ENCODE results near the gene SEMA5B.

SEMA5B gene

GRCh38 chr3:123060054-123060453 is 32.5 kb upstream of the SEMA5B start:
- DNase-seq = no peak

GRCh38 chr3:123058505-123058904 is 30.9 kb upstream of the SEMA5B start:
- no peak for DNase-seq

GRCh38 chr3:123055352-123055751 is 27.8 kb upstream of the SEMA5B start:
- DNase-seq = no peak

DNA sequence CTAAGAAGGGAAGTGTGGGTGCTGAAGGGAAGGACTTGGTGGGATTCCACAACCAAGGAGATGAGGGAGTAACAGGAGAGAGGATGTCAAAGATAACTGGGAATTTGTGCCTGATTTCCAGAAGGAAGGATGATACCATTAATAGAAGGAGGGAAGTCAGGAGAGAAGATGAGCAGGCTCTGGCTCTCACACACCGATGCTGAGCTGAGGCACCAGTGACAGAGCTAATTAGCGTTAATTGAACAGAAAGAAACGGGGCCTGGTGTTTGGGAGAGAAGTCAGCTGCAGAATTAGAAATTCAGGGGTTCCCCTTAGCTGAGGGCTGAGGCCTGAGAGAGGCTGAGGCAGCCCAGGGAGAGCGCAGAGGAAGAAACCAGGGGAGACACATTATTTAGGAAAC is 27.4 kb upstream of the SEMA5B start:
- no peak for DNase-seq

- DNase-seq = peak in 1 of 58 donors; percentile 2
These were observed 26.7 kb upstream of the SEMA5B start for GRCh38 chr3:123054109-123054778.

GRCh38 chr3:123053107-123053506 is 25.5 kb upstream of the SEMA5B start:
- no peak for DNase-seq

GRCh38 chr3:123050666-123051065 is 23.1 kb upstream of the SEMA5B start:
- no peak for DNase-seq

- no peak for DNase-seq
These were observed 21.1 kb upstream of the SEMA5B start for GRCh38 chr3:123048480-123049237.

- no peak for DNase-seq
These were observed 19.4 kb upstream of the SEMA5B start for GRCh38 chr3:123047062-123047319.

DNA sequence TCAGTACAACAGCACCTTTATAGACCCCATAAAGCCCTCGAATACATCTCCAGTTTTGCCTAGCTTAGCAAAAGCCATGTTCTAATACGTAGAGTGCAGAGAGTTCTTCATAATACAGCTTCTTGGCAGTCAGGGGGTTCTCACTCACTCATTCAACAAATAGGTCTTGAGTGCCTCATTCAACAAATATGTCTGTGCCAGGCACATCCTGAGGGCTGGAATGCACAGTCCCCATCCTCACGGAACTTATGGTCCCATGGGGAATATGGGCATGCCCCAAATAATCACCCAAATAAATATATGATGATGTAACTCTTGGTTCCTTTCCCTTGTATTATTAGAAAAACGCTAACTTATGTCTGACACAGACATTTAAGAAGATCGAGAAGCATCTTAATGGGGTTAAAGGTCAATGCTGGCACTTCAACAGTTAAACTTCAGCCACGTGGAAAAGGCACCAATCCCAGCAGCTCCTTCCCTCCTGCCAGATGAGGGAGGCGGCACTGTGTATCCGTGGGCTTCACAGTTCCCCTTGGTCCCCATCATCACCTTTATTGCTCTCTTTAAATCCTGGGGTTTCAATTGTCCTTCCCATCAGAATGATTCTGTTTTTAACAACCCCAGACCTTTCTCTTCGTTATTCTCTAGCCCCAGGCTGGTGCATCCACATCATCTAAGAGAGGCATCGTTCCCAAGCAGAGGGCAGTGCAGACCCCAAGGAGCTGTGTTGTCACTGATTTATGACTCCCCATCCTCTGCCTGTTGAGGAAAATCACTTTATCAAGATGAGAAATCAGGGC is 18.9 kb upstream of the SEMA5B start:
- DNase-seq = no peak

DNA sequence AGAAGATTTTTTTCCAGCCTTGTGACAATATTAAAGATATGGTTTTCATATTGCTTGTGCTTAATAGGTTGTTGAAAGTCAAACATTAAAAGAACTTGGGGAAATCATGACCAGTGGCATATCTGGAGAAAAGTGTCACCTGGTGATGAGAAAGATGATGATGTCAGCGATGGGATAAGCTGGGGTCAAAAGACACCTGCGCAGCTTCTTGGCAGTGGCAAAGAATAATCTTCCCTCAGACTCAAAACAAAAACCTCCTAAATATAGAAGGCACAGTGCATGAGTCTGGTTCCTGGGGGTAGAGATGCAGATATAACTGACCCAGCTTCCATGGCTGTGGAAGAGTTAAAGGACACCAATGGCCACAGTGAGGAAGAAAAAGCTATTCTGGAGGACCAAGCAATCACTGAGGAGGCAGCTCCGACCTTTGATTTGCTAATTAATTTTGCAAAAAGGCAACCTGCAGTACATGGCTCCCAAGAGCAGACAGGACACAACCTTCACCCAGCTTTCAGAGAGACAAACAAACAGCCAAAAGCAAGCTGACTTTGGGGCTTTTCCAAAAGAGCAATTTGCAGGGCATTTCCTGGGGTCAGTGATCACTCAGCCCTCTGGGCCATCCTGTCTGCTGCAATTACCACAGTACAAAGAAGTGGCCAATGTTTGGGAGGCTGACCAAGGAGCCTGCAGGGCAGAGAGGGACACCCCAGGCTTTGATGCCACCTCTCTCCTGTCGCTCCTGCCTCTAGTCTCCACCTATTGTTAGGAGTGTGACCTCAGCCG is 17.6 kb upstream of the SEMA5B start:
- DNase-seq = no peak

DNA sequence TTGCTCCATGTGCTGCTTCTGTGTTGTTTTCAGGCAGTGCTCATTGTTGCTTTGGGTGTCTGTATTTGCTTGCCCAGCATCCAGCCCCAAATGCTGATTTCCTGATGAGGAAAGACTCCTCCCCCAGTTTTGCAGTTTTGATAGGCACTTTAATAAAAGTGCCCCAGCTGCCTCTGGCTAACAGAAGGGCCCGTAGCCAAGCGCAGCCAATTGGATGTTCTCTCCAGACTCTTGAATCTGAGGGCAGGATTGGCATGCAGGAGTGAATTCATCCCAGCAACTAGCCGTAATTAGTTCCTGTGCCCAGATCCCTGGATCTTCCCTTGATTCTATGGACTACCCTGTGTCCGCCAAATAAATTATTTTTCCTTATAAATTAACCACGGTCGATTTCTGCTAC is 14.8 kb upstream of the SEMA5B start:
- DNase-seq = peak in 4 of 58 donors; percentile 3 to 34 (median 17)

DNA sequence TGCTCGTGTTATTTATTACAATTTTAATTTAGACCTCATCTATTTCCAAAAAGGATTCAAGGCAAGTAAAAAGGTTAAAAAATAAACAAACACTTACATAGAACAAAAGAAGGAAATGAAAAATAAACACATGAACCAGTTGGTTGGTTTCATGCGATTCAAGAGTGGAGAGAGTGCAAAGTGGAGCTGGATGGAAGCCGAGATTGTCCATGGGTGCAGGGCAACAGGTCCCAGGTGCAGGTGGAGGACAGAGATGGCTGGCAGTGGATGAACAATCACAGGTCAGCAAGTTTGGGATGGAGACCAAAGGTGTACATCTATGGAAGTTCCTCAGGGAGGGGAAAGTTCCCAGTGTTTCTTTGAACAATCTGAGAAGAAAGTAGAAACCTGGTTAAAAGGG is 11.6 kb upstream of the SEMA5B start:
- DNase-seq = no peak

DNA sequence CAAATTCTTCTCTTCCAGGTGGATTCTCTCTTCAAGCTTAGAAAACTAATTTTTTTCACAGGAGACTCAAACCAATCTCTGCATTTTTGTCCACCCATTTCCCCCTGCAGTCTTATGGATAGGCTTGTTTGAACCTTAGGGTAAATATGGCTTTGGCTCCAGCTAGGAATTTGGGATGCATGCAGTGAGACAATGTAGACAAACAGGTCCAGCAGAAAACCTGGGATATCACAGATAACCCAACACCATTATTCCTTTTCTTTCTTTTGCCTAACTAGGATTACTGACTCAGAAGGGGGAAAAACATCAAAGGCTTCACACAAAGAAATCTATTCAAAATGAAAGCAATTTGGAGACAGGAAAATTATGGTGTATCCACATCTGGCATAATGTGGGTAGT is 11.2 kb upstream of the SEMA5B start:
- no peak for DNase-seq

- DNase-seq = no peak
These were observed 9.4 kb upstream of the SEMA5B start for GRCh38 chr3:123037015-123037375.

- DNase-seq = no peak
These were observed 8.9 kb upstream of the SEMA5B start for GRCh38 chr3:123036352-123037014.

GRCh38 chr3:123034996-123035395 is 7.4 kb upstream of the SEMA5B start:
- no peak for DNase-seq

DNA sequence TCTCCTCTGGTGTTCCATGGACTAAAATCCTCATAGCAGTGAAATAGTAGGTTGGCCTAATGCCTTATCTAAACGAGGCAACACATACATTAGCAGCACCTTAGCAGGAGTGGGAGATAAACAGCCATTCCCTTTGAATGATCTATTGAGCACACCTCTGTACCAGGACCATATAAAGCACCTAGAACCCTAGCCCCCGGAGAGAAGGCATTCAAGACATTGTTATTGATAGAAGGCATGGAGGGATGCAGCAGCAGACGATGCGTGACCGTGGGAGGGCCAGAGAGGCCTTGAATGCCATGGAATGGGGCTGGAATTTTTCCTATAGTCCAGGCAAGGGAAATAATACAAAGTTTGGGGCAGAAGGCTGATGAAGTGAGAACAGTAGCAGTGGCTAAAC is 6.6 kb upstream of the SEMA5B start:
- no peak for DNase-seq

GRCh38 chr3:123032057-123032456 is 4.5 kb upstream of the SEMA5B start:
- no peak for DNase-seq

DNA sequence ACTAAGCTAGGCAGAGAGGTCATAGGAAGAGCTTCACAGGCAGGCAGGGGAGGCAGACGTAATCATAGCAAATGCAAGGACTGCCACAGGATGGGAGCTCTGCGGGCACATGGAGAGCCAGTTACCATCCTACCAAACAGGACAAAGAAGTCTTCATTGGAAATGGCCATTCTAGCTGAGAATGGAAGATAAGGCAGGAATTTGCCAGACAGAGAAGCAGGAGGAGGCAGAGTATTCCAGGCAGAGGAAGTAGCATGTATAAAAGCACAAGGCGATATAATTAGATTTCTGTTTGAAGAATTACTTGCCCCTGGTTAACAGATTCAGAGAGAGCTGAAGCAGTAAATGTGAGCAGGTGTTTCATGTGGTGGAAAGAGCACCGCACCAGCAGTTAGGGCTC is 3.5 kb upstream of the SEMA5B start:
- DNase-seq = no peak

- peak in 22 of 58 donors; percentile 10 to 64 (median 24) for DNase-seq
These were observed 768 bp upstream of the SEMA5B start for GRCh38 chr3:123028233-123028828.

Data from anterior cingulate cortex (tissue), 58 donors.